Left ventricle myocardium superior (tissue), 1 donor: ENCODE results near the gene RTKN2. TPM values are rescaled to one million over a fixed set of nuclear protein-coding genes. Genes with fewer than 3 reads are reported as not detected.
A peak's percentile ranks its signal among the peaks of the same experiment; 100 is the strongest.
"Not testable (repeated sequence)": the region's sequence is repeated elsewhere in the genome, so short reads cannot be mapped to it uniquely, and the experiment has no call there.

Source experiments
- ATAC-seq: fragments of 200-7000 bp; cut with Tn5 transposase; one replicate; pipeline ENCODE4 v1.9.1; 2020; ENCODE audit warnings: mild to moderate bottlenecking, moderate library complexity
- DNase-seq: peaks from one replicate; pipeline ENCODE4 v3.0.0-alpha.2; 2020
- intact Hi-C: fragments of 100-400 bp; cut with micrococcal nuclease; formaldehyde crosslinking; loops from one replicate; pipeline ENCODE4 v1.11.0; 2022
- long read RNA-seq: library from polyadenylated mRNA; unstranded; transcript quantifications from one replicate; pipeline ENCODE4 v2.0.0, GENCODE V29; 2021
- total RNA-seq: library from RNA; stranded (reverse); fragmentation: NEBNext Ultra II Directional; extraction: Animal tissue kit (Norgen Biotek cat#: 25700); gene quantifications from one replicate; pipeline ENCODE4 v1.2.1, GENCODE V29; 2021
- donor health status: DM: no; HTN: yes; CAD: no; lungs with severe emphysema.

Gene RTKN2
- total RNA-seq = not detected
- long read RNA-seq = 0 reads

- intact Hi-C loops = no loop called here
- ATAC-seq = peak; percentile 91
- DNase-seq = peak; percentile 72
Observed at GRCh38 chr10:62268399-62269114, at the start of gene RTKN2. Gene RTKN2 (minus strand): TSS chr10:62268844. CDS start chr10:62268610, 234 bp downstream.

- DNase-seq = no peak
- intact Hi-C loops = no loop called here
- no peak for ATAC-seq
Observed at GRCh38 chr10:62317257-62317656, 48.6 kb upstream of the RTKN2 start.

GRCh38 chr10:62309254-62309653 is 40.6 kb upstream of the RTKN2 start:
- intact Hi-C loops = no loop called here
- no peak for ATAC-seq
- DNase-seq = no peak

- intact Hi-C loops = no loop called here
- DNase-seq = no peak
- no peak for ATAC-seq
Observed at GRCh38 chr10:62308101-62308500, 39.5 kb upstream of the RTKN2 start.

- intact Hi-C loops = no loop called here
- DNase-seq (no peak), ATAC-seq (no peak)
Observed at GRCh38 chr10:62307635-62308034, 39.0 kb upstream of the RTKN2 start.

- intact Hi-C loops = no loop called here
- ATAC-seq = no peak
- no peak for DNase-seq
Observed at GRCh38 chr10:62306663-62307062, 38.0 kb upstream of the RTKN2 start.

- ATAC-seq = no peak
- intact Hi-C loops = no loop called here
Observed at GRCh38 chr10:62305813-62306212, 37.2 kb upstream of the RTKN2 start.

GRCh38 chr10:62303922-62304321 is 35.3 kb upstream of the RTKN2 start:
- intact Hi-C loops = no loop called here
- no peak for DNase-seq
- no peak for ATAC-seq

More at GRCh38 chr10:62305813-62306212, 37.2 kb upstream of the RTKN2 start:
- DNase-seq = no peak

GRCh38 chr10:62302760-62303159 is 34.1 kb upstream of the RTKN2 start:
- intact Hi-C loops = no loop called here
- DNase-seq (no peak), ATAC-seq (no peak)

- DNase-seq (no peak), ATAC-seq (no peak)
- intact Hi-C loops = no loop called here
Observed at GRCh38 chr10:62297857-62298256, 29.2 kb upstream of the RTKN2 start.

GRCh38 chr10:62284221-62284620 is 15.6 kb upstream of the RTKN2 start:
- ATAC-seq = no peak
- DNase-seq = no peak
- intact Hi-C loops = no loop called here

- ATAC-seq, intact Hi-C loops, DNase-seq: not testable (repeated sequence)
Observed at GRCh38 chr10:62281348-62281747, 12.7 kb upstream of the RTKN2 start.

- intact Hi-C loops = not testable (repeated sequence)
Observed at GRCh38 chr10:62280392-62280791, 11.7 kb upstream of the RTKN2 start.

GRCh38 chr10:62278441-62278910 is 9.8 kb upstream of the RTKN2 start:
- intact Hi-C loops = no loop called here

More at GRCh38 chr10:62280392-62280791, 11.7 kb upstream of the RTKN2 start:
- ATAC-seq, DNase-seq: not testable (repeated sequence)

GRCh38 chr10:62277971-62278370 is 9.3 kb upstream of the RTKN2 start:
- intact Hi-C loops = no loop called here

More at GRCh38 chr10:62278441-62278910, 9.8 kb upstream of the RTKN2 start:
- no peak for ATAC-seq
- no peak for DNase-seq

GRCh38 chr10:62270020-62270419 is 1.4 kb upstream of the RTKN2 start:
- intact Hi-C loops = no loop called here
- no peak for DNase-seq
- ATAC-seq = no peak

More at GRCh38 chr10:62277971-62278370, 9.3 kb upstream of the RTKN2 start:
- ATAC-seq (no peak), DNase-seq (no peak)

- ATAC-seq = no peak
- no peak for DNase-seq
- intact Hi-C loops = no loop called here
Observed at GRCh38 chr10:62268027-62268398, 631 bp downstream of the RTKN2 start.

- DNase-seq (no peak), ATAC-seq (no peak)
- intact Hi-C loops = no loop called here
Observed at GRCh38 chr10:62266611-62267010, 2.0 kb downstream of the RTKN2 start.

GRCh38 chr10:62266147-62266546 is 2.5 kb downstream of the RTKN2 start:
- DNase-seq = no peak
- intact Hi-C loops = no loop called here
- no peak for ATAC-seq

GRCh38 chr10:62264702-62265436 is 3.8 kb downstream of the RTKN2 start:
- DNase-seq (no peak), ATAC-seq (peak; percentile 36)
- intact Hi-C loops = no loop called here
